Occipital lobe (tissue), 1 donor: Measurements from ENCODE around the gene PTMS. TPM values are rescaled to one million over a fixed set of nuclear protein-coding genes. Genes with fewer than 3 reads are reported as not detected.

Experiments used
- total RNA-seq: library from RNA; depleted of rRNA; stranded (reverse); fragments of >200 nt; gene quantifications from one replicate; pipeline ENCODE4 v1.2.3, GENCODE V29; 2014

PTMS gene
- total RNA-seq, 1 donor from 2014 or later: 26.8 TPM

Other genes starting within 250 kb of the PTMS start
- 1,311 TPM for gene GAPDH, start 231.8 kb upstream of the PTMS start, total RNA-seq
- 4.4 TPM for gene IFFO1, start 210.3 kb upstream of the PTMS start, total RNA-seq
- gene NOP2, start 198.1 kb upstream of the PTMS start, total RNA-seq: 10.8 TPM
- 149 TPM for gene CHD4, start 159.0 kb upstream of the PTMS start, total RNA-seq
- 0.62 TPM for gene LPAR5, start 130.4 kb upstream of the PTMS start, total RNA-seq
- 0.62 TPM for gene ACRBP, start 118.9 kb upstream of the PTMS start, total RNA-seq
- gene ING4, start 103.2 kb upstream of the PTMS start, total RNA-seq: 65.0 TPM
- 15.1 TPM for gene ZNF384, start 77.0 kb upstream of the PTMS start, total RNA-seq
- gene PIANP, start 65.5 kb upstream of the PTMS start, total RNA-seq: 1.2 TPM
- gene COPS7A, start 42.3 kb upstream of the PTMS start, total RNA-seq: 37.1 TPM
- 81.4 TPM for gene MLF2, start 13.2 kb upstream of the PTMS start, total RNA-seq
- gene LAG3, start 6.2 kb downstream of the PTMS start, total RNA-seq: not detected
- gene CD4, start 23.2 kb downstream of the PTMS start, total RNA-seq: 2.3 TPM
- gene GPR162, start 55.5 kb downstream of the PTMS start, total RNA-seq: 61.3 TPM
- gene P3H3, start 62.0 kb downstream of the PTMS start, total RNA-seq: 11.2 TPM
- 0.94 TPM for gene GNB3, start 74.6 kb downstream of the PTMS start, total RNA-seq
- gene CDCA3, start 84.9 kb downstream of the PTMS start, total RNA-seq: 3.9 TPM
- 66.8 TPM for gene USP5, start 85.8 kb downstream of the PTMS start, total RNA-seq
- gene TPI1, start 101.2 kb downstream of the PTMS start, total RNA-seq: 179 TPM
- 2.8 TPM for gene SPSB2, start 106.9 kb downstream of the PTMS start, total RNA-seq
- 7.6 TPM for gene LRRC23, start 138.5 kb downstream of the PTMS start, total RNA-seq
- 137 TPM for gene ENO2, start 148.2 kb downstream of the PTMS start, total RNA-seq
- 9.2 TPM for gene ATN1, start 161.6 kb downstream of the PTMS start, total RNA-seq
- not detected for gene RNU7-1, start 177.5 kb downstream of the PTMS start, total RNA-seq
- 243 TPM for gene C12orf57, start 177.7 kb downstream of the PTMS start, total RNA-seq
- 3.1 TPM for gene PTPN6, start 185.0 kb downstream of the PTMS start, total RNA-seq
- 102 TPM for gene PHB2, start 204.3 kb downstream of the PTMS start, total RNA-seq
- 26.0 TPM for gene EMG1, start 204.6 kb downstream of the PTMS start, total RNA-seq